GM19372 (cell line): ENCODE data around the gene RNF26.

Source experiments
- ATAC-seq: cut with Tn5 transposase; IDR thresholded peaks from one replicate; pipeline ENCODE4 v1.9.1; 2021; ENCODE audit warnings: mild to moderate bottlenecking, low read depth, moderate library complexity; ENCODE audit not compliant: unreplicated experiment

Gene RNF26

DNA sequence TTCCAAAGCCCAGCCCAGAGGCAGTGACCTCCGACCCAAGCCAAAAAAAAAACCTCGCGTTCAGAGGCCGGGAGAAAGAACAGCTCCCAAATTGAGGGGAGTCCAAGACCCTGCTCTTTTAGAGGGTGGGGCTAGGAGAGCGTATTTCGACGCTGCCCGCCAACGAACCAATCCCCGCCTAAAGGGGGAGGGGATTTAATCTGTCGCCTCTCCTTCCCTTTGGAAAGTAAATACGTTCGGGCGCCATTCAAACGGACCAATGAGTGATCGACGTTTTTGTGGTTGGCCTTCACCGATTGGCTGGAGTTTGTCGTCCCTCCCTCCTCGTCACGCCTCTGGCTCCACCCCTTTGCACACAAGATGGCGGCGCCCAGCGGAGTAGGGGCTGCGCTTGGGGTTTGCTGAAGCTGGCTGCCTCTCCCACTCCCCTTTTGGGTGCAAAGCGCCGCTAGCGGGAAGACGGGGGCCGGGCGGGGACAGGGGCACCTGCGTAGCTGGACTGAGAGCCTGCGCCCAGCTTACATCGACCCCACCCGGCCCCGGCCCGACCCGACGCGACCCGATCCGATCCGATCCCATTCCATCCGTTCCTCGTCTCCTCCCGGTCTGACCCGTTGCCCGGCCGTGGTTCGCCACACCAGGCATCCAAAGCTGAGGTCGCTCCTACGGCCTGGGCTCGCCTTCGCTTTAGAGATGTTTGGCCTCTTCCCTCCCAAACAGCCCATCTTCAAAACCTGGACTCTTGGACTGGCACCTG, at the start of gene RNF26:
RNF26 (plus strand) TSS at position 354 of the 757 bp plus-strand sequence. CDS start 596 bp downstream, outside the sequence.
- ATAC-seq: peak; percentile 97

DNA sequence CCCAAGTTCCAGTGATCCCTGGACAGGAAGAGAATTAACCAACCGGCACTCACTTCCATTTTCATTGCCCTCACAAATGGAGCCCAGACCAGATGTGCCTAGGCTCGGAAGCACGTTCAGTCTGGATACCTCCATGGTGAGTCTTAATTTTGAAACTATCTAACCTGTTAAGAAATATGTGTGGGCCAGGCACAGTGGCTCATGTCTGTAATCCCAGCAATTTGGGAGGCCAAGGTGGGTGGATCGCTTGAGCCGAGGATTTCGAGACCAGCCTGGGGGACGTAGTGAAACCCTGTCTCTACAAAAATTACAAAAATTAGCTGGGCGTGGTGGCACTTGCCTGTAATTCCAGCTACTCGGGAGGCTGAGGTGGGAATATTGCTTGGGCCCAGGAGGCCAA, 48.9 kb upstream of the RNF26 start:
- no peak for ATAC-seq

DNA sequence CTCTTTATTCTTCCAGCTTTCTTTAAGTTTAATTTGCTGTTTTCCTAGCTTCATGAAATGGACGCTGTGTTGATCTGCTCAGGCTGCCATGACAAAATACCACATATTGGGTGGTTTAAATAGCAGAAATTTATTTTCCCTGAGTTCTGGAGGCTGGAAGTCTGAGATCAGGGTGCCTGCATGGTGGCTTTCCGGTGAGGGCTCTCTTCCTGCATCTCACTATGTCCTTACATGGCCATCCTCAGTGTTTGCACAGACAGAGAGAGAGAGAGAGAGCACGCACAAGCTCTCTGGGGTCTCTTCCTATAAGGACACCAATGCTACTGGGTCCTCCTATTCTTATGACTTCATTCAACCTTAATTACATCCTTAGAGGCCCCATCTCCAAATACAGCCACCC, 46.1 kb upstream of the RNF26 start:
- no peak for ATAC-seq

DNA sequence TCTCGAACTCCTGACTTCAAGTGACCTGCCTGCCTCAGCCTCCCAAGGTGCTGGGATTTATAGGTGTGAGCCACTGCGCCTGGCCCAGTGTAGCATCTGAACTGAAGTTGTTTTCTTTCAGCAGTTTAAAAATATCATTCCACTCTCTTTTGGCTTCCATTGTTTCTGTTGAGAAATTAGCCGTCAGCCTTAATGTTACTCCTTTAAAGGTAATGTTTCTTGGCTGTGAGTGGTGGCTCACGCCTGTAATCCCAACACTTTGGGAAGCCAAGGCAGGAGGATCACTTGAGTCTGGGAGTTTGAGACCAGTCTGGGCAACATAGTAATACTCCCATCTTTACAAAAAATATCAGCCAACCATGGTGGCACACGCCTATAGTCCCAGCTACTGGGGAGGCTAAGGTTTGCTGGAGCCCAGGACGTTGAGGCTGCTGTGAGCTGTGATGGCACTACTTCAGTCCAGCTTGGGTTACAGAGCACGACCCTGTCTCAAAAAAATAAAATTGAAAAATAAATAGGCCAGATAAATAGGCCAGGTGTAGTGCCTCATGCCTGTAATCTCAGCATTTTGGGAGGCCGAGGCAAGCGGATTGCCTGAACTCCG, 43.3 kb upstream of the RNF26 start:
- no peak for ATAC-seq

DNA sequence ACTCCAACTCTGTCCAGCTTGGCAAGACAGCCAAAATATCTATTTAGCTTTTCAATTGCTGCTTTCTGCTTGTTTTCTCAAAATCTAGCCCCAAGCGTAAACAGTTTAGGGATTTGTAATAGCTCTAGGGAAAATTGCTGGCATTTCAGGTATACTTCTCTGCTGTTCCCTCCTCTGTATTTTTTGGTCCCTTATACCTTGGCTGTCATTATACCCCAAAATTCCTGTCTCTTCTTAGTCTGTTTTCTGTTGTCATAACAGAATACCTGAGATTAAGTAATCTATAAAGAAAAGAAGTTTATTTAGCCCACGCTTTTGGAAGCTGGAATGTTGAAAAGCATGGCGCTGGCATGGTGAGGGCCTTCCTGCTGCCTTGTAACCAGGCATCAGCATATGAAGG, 40.9 kb upstream of the RNF26 start:
- no peak for ATAC-seq

DNA sequence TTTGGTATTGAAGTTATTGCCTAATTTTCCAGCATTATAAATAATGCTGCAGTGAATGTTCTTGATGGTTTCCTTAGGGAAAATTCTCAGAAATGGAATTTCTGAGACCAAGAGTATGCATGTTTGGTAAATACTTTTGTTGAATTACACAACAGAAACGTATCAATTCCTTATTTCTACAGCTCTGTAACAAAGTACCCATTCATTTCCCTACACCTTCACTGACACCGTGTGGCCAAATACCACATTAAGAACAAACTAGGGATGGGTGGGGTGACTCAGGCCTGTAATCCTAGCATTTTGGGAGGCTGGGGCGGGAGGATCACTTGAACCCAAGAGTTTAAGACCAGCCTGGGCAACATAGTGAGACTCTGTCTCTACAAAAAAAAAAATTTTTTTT, 39.1 kb upstream of the RNF26 start:
- no peak for ATAC-seq

DNA sequence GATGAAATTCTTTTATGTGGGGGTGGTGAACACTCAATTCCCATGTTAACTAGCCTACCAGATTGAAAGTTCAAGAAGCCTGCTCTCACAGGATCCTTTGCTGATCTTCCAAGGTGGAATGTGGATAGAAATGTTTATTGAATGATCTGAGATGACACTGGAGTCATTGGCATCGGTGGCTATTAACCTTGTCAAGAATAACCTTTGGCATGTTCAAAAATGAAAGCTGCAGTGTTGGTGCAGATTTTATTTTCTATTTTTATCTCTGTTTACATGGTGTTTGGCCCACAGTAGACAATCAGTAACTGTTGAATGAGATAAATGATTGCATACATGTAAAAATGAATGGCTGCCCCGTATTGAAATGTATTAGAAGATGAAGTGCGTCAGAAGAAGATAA, 36.4 kb upstream of the RNF26 start:
- no peak for ATAC-seq

DNA sequence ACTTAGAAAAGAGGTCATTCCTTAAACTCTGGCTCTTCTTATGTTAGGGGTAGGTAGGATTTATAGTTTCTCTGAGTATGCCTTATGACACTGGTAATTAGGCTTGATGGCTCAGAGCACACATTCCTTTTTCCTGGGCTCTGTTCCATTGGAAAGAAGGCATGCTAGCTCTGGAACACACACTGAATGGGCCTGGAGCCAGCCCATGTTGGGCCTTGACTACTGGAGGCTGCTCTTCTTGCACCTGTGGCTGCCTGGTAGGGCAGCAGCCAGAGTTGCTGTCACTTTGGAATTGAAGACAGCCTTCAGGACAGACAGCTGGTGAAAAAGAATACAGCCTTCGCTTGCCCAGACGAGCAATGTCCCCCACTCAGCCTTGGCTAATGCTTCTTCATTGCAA, 35.6 kb upstream of the RNF26 start:
- ATAC-seq: no peak

DNA sequence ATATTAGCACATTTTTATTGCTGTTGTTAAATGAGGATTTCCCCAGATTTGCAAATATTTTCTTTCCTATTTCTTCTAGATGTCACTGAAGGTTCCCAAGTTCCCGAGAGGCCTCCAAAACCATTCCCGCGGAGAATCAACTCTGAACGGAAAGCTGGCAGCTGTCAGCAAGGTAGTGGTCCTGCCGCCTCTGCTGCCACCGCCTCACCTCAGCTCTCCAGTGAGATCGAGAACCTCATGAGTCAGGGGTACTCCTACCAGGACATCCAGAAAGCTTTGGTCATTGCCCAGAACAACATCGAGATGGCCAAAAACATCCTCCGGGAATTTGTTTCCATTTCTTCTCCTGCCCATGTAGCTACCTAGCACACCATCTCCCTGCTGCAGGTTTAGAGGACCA, 34.9 kb upstream of the RNF26 start:
- ATAC-seq: no peak

DNA sequence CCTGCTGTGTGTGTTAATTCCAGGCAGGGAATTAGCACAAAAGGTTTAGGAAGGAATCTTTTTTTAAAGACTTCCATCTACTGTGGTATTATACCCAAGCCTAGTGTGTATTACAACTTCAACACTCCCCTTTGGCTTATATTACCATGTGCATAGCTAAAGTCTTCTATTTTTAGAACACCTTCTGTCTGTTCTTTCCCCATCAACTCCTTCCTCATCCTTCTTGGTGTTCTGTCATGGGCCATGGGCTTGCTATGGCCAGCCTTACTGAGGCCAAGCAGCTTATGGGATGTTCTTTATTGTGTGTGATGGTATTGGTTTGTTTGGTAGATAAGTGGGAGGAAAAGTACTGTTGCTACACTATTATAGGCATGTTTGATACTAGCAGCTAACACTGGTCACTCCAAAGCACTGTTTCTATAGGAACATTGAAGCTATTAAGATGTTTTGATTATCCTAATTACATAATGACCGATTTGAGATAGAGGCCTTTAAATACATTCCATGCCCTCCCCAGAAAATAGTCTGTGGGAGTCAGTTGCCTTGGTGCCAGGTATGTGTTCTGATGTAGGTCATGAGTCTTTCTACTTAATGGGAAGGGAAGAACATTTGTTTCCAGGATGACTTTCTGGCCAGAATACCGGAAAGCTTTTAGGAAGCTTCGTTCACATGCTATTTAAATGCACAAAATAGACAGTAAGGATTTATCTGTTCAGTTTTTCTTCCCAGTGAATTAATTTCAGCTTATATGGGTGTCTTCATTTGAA, 33.9 kb upstream of the RNF26 start:
- ATAC-seq: no peak

DNA sequence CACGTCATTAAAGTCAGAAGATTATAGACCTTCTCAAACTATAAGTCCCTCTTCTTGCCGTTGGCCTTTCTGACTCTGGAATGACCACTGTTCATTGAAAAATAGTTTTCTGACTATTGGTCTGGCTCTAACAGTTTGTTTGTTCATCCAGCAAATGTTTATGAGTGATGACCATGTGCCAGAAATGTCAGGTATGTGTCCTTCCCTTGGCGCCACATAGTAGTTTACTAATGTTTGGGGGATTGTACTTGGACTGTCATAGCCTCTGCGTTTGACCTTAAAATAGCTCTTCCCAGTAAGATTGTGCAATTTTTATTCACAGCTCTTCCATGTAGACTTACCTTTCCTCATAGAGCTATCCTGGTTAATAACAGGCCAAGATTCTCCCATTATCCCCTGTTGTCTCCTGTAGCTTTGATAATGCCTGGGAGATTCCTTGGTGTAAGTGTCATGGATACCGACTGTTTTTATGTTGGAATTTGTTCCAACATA, 31.1 kb upstream of the RNF26 start:
- ATAC-seq: no peak

DNA sequence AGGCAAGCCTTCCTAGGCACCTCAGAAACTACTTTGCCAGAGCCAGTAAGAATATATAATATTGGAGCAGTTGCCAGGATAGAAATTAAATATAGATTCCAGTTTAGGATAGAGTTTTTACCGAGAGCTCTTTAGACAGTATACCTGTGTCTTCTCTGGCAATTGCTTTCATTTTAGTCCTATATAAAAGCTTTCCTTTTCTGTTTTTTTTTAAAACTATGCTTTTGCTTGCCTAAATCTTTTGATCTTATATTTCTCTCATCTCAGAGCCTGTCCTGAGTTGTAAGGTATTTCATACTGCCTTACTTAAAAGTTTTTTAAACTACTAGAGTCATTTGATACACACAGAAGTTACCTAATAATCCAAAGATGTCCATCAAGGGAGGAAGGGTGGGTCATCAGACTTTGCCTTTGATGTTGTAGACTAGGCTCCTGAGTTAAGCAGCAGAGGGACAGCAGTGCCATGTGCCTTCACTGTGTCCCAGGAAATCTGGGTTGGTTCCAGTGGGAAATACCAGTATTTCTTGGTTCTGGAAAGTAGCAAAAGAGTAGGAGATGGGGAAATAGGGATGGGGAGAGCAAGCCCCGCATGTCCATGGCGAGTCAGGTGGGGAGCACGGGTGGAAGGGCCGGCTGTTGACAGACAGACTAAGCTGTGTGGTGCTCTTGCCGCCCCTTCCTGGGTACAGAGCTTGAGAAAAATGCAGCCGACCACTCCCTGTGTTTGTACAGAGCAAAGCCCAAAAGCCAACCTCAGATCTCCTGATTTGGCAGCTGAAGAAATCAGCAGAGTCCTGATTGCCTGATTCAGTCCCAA, 28.6 kb upstream of the RNF26 start:
- ATAC-seq: no peak

DNA sequence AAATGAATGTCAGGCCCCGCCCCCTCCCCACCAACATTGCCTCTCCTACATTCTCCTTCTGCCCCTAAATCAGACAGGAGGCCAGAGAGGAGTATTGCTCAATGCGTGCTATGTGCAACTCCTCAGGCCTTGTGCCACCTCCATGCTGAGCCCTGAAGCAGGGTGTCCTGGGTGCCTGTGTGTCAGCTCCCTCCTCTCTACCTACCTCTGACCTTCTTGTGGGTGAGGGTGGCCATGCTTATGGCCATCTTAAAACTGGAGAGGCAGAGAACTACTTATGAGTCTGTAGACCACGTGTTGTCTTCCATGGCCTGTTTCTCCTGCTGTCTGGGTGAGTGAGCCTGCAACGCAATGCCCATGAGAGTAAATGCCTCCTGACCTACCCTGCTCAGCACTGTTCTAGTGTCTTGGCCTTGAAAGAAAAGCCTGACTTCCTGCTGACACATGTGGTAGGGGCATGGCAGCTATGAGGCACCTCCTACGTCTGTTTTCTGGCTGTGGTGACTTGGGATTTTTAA, 27.9 kb upstream of the RNF26 start:
- ATAC-seq: no peak

DNA sequence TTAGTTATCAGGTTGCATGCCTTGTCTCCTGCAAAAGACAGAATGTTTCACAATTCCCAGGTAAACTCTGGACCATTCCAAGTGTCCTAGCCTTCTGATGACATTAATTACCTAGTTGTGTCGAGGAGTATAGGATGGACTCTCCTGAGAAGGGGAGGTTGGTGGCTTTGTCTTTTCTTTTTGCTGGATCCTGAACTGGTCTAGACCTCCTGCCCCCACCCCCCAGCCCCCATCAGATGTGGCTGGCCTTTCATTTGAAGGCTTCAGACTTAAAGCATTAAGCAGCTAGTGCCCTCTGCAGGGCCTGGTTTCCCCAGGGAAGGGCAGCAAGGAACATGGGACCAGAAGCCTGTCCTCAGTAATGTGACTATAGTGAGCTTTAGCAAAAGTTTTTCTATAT, 27.1 kb upstream of the RNF26 start:
- ATAC-seq: no peak

DNA sequence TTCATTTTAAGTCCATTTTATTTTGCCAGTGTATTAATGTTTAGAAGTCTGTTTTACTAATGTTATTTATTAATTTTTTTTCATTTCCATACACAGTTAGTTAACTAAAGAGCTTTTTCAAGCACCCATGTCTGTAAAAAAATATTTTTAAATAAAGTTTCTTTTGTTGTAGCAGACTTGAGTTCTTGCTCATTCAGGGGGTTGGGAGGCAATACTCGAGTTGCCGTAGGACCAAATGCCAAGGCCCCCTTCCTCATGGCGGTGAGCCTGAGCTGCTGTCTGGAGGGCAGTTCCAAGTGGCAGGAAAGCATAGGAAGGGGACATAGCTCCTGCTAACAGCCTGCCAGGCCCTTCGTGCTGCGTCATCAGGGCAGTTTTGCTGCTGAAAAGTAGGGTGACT, 26.4 kb upstream of the RNF26 start:
- no peak for ATAC-seq

DNA sequence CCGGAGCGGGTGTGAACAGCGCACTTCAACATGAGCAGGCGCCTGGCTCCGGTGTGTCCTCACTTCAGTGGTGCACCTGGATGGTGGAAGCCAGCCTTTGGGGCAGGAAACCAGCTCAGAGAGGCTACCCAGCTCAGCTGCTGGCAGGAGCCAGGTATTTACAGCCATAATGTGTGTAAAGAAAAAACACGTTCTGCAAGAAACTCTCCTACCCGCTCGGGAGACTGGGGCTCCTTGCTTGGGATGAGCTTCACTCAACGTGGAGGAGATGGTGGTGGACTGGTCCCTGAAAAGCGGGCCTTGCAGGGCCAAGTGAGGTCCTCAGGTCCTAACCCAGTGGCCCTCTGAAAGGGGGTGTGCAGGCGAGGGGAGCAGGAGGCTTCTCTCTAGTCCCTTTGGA, 24.9 kb upstream of the RNF26 start:
- ATAC-seq: no peak

DNA sequence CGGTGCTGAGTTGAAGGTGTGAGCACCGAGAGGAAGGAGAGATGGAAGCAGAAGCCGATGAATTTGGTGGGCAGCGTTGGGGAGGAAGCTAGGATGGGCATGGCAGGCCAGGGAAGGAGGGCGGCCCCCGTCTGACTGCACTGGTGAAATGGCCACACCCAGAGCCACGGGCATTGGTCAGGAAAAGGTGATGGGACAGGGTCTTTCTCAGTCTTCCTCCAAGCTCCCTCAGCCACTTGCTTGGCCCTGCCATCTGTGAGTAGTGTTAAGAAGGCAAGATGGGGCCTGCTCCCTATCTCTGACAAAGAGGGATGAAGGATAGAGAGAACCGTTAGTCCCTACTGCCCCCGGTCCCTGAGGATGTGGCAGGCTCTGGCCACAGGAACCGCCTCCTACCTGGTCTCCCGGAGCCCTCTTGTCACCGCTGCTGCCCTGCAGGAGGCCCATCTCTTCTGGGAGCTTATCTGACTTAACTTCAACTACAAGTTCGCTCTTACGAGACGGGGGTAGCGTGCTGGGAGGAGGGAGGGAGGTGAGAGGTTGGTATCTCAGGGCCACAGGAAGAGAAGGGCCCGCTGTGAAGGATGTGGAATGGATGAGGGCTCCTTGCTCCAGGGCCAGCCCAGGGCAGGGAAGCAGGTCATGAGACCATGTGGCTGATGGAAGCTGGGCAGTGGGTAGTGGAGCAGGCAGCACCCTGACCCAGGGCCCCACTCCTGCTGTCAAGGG, 24.2 kb upstream of the RNF26 start:
- no peak for ATAC-seq

DNA sequence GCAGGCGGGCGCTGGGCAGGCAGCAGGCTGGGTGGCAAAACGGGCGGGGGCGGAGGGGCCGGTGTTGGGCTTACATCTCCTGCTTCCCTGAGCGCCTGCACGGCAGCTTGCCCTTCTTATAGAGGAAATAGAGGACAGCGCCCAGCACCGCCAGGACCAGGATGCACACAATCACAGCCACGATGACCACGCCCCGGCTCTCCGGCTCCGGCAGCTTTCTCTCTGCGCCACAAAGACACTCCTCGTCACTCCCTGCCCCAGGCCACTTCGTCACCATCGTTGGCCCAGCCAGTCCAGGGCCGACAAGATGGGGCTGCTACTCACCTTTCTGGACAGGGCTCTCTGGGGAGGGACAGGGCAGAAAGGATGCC, 23.7 kb upstream of the RNF26 start:
- no peak for ATAC-seq

DNA sequence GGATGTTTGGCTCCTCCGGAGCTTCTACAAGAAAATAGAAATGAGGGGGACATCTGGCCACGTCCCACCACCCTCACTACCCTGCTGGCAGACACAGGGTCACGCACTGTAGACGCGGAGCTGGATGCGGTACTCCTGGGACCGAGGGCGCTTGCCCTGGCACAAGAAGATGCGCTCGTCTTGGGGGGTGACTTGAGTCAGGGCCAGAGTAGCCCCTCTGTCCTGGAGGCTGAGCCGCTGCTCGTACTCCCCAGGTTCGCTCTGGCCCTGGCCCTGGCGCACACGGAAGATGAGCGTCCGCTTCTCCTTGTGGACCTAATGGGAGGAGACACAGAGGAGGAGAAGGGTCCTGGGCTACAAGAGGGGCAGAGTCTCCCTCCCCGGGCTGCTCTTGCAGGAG, 19.6 kb upstream of the RNF26 start:
- no peak for ATAC-seq
